ENCODE measurements around the gene SATB2.
A peak's percentile ranks its signal among the peaks of the same experiment; 100 is the strongest.

The SATB2 gene

DNA sequence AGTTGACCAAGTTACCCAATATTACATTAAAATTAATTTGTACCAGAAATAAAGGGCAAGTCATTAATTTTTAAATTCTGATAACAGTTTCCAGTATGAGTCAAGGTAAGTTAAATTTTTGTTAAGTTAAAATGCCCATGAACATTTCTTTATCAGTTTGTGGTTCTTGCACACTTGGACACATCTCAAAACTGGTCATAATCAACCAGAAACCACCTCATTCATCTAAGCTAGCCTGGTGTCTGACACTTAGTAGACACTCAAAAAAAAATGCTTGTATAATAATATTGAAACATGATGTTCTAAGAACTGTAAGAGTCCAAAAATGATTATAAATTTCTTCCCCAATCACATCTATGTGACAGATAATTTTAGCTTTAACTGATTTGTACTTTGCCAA lies 62.4 kb downstream of the SATB2 start:
- no peak for DNase-seq

DNA sequence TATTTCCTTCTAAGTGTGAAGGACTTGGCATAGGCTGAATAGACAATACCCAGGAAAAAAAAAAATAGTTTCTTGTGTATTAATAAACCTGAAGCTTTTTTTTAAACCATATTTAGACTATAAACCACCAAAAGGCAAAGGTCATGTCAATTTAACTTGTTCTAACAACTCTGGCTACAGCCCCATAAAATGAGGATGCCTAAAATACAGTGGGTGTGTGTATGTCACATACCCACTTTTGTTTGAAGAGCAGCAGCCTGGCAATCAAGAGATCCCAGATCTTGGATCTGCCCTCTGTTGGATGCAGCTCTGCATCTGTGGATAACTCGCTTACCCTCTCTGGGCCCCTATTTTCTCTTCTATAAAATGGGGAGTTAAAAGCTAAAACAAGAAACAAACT lies 65.4 kb downstream of the SATB2 start:
- DNase-seq = no peak

DNA sequence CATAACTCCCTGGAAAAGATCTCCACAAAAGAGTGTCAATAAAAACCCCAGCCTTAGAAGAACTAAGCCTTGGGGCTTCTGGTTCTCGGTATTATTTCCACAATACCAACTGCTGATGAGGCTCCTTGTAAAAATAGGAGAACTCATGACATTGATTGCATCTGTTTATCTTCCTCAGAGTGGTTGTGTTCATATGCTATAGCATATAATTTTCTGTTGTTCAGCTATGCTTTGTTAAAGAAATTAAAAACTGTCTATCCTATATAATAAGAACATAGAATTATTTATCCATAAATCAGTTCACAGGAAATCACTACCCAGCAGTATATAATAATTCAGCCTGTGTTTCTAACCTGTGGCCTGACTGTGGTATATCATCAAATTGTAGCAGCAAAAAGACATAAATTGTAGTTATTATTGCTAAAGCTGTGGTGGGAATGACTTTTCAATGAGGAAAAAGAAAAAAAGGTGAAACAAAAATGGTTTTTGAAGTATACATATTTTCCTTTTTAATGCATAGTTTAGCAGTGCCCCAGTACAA lies 68.9 kb downstream of the SATB2 start:
- no peak for DNase-seq

DNA sequence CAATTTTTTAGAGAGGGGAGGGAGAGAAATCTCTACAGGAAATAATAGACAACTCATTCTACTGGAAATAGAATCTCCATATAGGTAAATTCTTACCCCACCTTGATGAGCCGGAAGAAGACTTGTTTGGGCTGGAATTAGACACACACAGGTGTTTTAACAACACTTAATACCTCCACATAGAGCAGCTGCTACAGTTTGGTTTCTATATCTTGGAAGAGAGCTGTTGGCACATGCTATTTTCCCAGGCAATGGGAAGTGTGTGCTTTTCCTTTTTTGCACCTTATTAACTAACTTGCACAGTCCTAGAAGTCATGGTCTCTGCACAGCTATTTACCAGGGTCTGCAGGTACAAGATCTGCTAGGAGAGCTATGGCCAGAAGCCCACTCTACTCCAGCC lies 73.7 kb downstream of the SATB2 start:
- no peak for DNase-seq

DNA sequence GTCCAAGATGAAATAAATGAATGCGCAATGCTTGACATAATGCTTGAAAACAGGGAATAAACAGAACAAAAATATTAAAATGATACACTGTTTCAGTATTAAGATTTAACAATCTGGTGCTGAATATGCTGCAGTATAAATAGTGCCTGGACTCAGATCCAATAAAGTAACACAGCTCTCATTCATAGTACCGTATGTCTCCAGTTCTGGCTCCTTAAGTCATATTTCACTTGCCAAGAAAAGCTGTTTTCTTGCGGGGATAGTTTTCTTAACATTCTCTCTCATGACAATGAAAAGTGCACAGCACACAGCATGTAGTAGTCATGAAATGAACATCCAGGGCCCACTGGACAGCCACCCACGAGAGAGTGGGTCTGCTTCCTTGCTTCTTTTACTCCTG lies 74.7 kb downstream of the SATB2 start:
- DNase-seq = no peak

DNA sequence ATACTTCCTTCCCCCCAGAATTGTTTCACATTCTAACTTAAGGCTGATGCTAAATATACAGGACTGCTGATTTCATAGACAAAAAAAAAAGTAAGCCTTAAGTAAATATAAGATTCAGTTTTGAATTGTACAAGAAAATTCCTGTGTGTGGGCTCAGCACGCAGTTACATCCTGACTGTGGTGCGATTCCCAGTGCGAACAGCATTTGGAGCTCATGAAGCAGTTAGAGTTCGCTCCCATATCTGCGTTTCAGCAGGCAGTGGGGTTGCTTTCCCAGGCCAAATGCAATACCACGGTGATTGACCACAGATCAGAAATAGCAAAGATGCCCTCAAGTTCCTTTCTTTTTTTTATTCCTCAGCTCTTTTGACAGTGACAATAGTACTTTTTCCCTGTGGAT lies 75.6 kb downstream of the SATB2 start:
- no peak for DNase-seq

DNA sequence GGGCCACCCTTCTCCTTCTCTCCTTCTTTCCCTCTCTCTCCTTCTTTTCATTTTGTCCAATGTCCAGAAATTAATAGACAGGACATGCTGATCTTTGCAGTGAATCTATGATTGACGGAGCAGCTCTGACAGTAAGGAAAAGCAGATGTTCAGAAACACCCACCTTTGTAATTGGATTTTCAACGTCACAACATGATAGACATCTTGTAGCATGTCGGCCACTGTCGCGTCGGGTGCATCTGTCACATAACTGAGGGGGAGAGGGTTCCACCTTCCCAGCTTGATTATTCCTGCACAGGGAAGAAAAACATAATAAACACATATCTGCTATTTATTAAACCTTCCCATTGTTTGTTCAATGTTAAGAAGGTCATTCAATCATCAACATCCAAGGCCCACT lies 76.2 kb downstream of the SATB2 start:
- DNase-seq = no peak

DNA sequence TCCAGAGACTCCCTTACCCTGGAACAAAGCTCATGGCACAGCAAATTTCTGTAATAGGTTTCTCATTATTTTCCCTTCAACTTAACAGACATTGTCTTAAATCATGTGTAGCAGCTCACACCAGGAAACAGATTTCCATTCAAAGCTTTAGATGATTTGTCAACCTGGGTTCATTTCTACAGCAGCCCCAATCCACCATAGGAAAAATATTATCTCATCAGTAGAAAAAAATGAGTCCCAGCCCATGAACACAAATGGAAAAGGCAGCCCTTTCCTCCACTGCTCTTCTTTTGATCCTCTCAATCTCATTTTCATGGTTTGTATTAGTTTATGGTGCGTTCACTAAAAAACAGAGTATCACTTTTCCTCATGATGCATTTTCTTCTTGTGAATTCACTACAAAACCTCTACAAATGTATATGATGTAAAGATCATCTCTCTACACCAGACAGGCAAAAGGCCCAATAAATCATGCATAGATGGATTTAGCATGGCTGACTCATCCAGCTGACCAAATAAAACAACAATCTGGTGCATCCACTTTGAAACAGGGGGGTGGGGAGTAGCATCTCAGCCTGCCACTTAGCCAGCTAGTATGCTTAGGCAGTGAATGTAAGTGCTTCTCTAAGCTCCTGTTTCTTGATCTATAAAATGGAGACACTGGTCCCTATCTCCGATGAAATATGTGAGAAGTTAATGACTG lies 78.6 kb downstream of the SATB2 start:
- peak; percentile 89 for DNase-seq

DNA sequence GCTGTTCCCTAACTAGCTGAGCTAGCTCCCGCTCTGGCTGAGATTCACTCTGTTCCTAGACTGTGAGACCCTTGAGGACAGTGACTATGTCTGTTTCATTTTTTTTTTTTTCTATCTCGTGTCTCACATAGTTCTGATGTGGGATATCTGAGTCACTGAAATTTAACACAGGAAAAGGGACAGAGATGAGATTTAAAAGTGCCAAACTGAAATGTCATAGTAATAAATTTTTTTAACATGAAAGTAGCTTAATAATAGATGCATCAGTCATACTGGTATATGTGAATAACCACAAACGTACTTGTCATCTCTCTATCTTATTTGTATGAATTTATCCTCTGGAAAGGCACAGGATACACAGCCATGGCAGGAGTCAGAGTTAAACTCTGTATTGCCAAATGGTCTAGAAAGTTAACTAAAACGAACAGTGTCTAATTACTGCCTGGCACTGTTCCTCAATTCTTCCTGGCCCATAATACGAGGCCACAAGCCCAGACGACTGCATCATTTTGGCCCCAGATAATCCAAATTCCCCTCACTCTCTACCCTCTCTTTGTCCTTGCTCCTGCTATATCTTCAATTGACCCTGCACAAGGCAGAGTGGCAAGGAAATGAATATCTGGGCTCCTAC lies 87.5 kb downstream of the SATB2 start:
- DNase-seq = peak; percentile 60

DNA sequence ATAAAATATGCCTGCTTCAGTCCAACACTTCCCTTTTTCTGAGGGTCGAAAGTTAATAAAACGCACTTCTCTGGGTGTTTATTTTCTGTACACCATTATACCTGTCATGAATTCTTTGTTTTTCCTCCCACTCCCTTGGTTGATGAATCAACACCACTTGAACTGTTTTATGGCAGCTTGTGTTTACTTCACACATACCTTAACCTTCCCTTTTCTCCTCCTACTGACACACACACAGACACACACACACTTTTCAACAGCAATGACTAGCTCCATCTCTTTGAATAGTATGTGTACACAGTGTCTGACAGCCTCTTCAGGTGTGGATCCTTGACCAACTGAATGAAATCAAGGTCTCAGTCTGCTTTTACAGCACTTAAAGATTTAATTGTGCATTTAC lies 91.3 kb downstream of the SATB2 start:
- peak; percentile 32 for DNase-seq

DNA sequence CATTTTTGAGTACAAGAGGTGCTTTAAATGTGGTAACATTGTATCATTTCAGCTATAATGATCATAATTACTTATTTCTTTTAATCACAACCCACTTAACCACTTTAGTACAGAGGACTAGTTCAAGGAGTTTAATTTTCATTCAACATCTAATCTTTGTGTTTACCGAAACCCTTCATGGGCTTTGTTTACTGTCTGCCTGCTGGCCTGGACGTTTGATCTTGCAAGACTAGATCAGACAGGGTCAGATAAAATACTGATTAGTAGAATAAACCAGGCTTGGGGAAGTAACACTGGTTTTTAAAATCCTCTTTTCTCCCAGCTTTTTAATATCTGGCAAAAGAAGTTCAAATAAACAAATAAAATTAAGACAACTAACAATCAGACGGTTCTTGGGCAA lies 93.6 kb downstream of the SATB2 start:
- no peak for DNase-seq

DNA sequence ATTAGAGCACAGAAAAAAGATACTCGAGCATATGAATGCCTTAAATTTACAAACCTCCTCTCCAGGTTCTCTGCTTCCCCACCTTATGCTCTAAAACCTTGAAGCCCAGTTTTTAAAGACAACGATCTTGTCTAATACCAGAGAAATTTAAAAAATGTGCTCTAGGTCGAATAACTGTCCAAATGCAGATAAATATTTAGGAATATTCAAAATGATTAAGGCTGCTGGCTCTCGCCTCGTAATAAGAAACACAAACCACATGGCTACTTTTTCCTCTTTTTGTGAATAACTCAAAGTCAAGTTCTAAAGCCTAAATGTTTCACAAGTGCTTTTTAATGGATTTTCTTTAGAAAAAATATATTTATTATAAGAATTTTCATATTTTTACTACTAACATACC lies 101.3 kb downstream of the SATB2 start:
- no peak for DNase-seq

DNA sequence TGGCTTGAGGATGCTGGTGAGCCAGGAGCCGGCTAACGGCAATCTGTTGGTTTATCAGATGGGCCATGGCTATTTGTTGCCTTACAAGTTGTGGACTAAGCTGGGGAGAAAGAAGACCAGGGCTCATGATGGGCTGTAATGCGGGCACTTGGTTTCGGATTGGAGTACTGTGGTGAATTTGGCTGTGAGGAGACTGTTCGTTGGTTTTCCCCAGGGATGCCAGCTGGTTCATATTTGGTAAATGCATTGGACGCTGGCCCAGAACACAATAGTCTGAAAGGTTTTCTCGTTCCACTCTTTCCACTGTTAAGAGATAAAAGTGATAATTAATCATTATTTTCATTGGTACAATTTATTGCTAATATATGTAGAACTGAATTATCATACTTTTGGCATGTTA lies 108.9 kb downstream of the SATB2 start:
- no peak for DNase-seq

DNA sequence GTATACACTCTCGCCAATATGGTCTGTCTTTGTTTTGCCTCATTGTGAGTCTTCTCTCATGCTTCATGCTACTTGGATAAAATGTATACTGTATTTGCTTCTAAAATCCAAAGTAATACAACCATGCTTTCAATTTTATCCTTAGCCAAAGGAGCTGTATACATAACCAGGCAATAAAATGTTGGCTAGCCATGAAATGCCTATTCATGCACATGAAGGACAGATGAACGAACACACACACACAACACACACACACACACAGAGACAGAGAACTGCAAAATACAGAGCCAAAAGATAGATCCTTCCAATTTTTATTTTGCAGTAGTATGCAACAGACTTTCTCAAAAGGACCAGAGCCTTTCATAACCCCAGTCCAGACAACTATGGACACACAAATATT lies 113.7 kb downstream of the SATB2 start:
- no peak for DNase-seq

DNA sequence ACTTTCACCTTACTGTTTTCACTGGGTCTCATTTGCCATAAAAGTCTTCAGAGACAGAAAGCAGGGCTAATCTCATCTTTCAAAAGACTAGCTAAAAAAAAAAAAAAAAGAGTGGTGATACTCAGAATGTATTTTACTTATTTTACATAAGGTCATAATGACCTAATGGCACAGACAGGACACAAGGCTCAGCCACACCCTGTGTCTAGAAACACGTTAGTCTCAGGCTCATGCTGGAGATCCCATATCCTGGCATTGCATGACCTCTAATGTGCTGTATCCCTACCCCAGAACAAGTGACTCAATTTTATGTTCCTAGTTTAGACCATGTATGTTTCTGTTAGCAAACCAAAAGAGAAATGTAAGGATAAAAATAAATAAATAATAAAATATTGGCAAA lies 115.4 kb downstream of the SATB2 start:
- DNase-seq = no peak

DNA sequence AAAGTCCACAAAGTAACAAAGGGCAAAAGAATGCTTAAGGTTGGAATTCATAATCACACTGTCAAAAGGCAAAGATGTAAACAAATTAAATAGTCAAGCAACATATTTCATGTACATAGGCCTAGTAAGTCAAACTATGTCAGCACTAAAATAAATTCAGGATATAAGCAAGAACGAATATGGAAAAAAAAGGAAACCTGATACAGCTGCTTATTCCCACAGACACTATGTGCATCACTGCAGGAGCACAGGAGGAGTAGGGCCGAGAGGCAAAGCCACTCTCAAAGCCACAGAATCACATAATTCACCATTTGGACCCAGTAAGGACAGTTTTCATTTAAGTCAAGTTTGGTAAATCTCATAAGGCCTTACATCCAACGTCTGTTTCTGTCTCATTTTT lies 116.6 kb downstream of the SATB2 start:
- DNase-seq = no peak

DNA sequence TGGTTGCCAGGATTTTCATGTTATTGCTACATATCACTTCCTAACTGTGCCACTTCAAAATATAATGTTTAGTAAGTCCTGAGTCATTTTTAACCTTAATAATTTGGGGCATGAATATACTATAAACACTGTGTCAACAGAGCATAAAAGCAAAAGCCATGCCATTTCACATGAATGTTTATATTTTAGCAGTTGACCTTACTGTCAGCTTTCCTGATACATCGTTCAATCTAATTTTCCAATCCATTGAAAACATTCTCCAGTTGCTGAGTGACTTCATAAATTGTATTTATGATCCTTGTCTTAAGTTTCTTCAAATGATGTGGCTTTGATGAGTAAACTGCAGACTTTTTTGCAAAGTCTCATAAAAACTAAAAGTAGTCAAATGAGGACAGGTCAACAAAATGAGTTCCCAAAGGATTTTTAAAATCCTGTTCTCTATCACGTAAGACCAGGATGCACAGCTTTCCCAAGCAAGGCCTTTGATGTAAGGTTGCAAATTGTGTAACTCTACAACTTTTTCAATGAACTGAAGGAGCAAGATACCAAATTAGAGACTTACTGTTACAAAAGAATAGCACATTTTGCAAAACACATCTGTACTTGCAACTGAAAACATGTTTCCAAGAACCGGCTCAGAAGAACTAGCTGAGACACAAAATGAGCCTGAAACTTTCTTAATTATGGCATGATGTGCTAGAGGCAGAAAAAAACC lies 117.7 kb downstream of the SATB2 start:
- DNase-seq = peak; percentile 83

DNA sequence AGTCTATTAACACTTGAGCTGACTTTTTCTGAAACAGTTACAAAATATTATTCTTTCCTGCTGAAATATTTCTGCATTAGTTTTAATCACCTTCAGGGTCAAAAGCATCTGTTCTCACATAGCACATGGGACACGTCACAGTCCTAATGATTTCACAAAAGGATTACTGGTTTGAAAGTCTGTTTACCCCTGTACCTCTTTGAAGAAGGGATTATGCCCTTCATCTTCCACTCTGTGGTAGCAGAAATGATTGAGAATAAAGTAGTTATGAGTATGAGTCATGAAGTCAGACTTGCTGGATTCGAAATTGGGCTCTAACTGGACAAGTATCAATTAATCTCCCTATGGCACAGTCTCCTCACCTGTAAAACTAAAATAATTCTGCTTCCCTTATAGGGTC lies 121.2 kb downstream of the SATB2 start:
- DNase-seq = peak; percentile 46

DNA sequence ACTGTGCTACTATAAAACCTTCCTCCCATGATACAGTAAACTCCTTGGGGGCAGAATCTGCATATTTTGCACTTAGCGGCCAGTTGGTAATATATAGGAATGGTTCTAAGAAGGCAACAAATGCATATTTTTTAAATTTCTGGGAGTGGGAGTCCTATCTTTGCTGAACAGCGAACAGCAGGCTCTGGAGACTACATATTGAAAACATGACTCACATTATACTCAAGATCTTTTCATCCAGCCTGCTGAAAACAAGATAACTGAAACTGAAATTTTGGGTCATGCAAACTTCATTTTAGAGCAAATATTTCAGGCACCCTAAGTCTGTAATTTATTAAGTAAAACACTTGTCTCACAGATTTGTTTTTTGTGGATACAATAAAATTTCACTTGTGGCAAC lies 122.2 kb downstream of the SATB2 start:
- DNase-seq = no peak

DNA sequence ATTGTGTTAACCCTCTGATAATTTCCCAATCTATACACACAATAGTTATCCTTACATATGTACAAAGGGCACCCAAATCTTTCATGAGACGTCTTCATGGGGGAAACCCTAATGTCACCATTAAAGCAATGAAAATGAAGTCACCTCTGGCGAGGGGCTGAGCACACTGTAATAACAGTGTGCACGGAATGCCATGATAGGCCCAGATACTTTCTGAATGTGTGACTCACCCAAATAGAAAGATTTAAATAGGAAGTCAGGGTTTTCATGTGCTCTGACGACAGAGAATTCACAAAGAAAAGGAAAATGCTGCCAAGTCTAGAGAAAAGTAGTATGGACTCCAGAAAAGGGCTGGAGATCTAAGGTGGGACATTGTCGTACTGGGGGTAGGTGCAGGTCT lies 128.3 kb downstream of the SATB2 start:
- DNase-seq = no peak

DNA sequence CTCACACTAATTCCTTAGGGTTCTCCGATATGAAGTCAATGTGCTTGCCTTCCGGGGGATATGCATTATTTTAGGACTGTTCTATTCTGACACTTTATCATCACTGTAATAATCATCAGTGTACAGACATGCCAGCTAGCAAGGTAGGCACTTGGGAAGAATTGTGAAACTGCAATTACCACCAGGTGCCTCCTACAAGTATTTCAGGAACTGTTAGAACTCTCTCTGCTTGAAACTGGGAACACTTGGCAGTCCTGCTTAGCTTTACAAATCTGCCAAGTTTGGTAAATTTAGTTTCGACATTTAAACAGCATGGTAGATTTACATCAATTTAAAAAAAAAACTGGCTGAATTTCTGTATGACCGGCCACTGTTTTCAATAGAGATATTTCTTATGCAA lies 128.7 kb downstream of the SATB2 start:
- DNase-seq = no peak

DNA sequence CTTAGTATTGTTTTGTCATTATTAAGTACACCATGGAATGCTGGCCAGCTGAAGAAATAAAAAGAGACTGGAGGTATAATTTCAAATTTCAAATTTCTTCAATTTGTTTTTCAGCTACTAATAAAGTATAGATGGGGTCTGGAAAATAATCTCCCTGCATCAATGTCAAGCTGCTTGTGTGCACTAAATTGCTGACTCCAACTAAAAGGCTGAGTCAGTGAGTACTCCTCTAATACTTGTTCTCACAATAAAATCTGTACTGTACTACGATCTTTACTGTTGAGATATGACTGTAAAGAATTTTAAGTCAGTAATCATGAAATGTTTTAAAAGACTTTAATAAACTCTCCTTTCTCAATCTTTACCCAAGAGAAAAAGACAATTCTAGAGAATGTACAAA lies 131.9 kb downstream of the SATB2 start:
- DNase-seq = no peak

DNA sequence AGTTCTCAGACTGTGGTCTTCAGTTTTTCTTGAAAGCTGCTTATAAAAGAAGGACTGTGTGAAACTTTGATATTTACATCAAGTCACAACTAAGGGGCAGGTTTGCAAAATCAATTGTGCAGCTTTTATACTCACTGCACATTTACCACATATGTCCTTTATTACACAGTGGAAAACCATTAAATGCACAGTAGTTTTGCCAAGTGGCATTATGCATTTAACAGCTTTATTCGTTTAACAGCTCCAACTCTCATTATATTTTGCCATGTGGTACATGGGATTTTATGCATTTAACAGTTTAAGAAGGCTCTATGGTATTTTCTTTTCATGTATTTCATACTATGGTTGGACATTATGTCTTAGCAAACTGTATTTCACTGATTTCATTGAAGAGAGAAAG lies 135.6 kb downstream of the SATB2 start:
- no peak for DNase-seq

DNA sequence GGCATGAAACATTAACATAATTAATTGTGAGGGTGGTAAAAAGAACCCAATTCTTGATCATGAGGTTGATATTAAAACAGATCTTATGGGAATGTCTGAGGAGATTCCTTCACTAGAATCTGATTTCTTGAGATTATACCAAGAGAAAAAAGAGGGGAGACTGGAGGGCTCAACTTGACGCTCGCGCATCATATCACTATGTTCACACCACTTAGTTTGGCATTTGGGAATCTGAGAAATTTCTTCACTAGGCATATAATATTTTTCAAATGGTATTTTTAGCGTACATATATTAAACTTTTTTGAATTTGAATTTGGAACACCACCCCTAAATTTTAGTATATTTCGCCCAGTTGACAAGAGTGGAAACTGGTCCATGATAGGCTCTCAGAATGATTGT lies 140.1 kb downstream of the SATB2 start:
- DNase-seq = no peak
